ENCODE measurements around the gene WDR13. TPM values are rescaled to one million over a fixed set of nuclear protein-coding genes. Genes with fewer than 3 reads are reported as not detected.

The WDR13 gene
- total RNA-seq, 2 donors from 2014 or later = 51.3 to 51.9 TPM

GRCh38 chrX:48591255-48591791 is 6.0 kb upstream of the WDR13 start:
- no peaks in the 10 kb centered on the region for H3K27me3 ChIP-seq (ENCODE audit: control insufficient read depth, insufficient read depth, low read length, poor library complexity, severe bottlenecking)
- no peaks in the 10 kb centered on the region for H3K4me1 Mint-ChIP-seq
- H3K9me3 ChIP-seq (ENCODE audit: control insufficient read depth, low read length) = no peaks in the 10 kb centered on the region
- peaks cover 52% of the 10 kb centered on the region for H3K9me3 Mint-ChIP-seq
- 80 to 90% methylated on average over 1 to 9 of the region's 9 CpGs for WGBS, 2 experiments (ENCODE audit: insufficient coverage in 1 of 2, insufficient read length in 1 of 2)
- no peak overlapping the region for H3K4me3 Mint-ChIP-seq
- no peak overlapping the region for H3K9ac ChIP-seq (ENCODE audit: extremely low read depth, low read length, poor library complexity, severe bottlenecking)
- no peak overlapping the region for H3K27ac ChIP-seq (ENCODE audit: low read depth, low read length)
- no peaks in the 10 kb centered on the region for H3K36me3 Mint-ChIP-seq (ENCODE audit: low read depth)
- no peak for DNase-seq
- no peak overlapping the region for H3K27ac Mint-ChIP-seq
- no peaks in the 10 kb centered on the region for H3K27me3 Mint-ChIP-seq (ENCODE audit: insufficient read depth)
- H3K4me1 ChIP-seq (ENCODE audit: control insufficient read depth, insufficient read depth, low read length) = no peaks in the 10 kb centered on the region
- no peak for TF ChIP-seq CTCF (conservative IDR thresholded peaks at IDR 0.05)
- no peaks in the 10 kb centered on the region for H3K36me3 ChIP-seq (ENCODE audit: control insufficient read depth, insufficient read depth, low read length)
- H3K4me3 ChIP-seq (ENCODE audit: low read length) = no peak overlapping the region

GRCh38 chrX:48592971-48593370 is 4.3 kb upstream of the WDR13 start:
- no peak for TF ChIP-seq CTCF (conservative IDR thresholded peaks at IDR 0.05)
- Mint-ChIP-seq H3K27ac (no peak overlapping the region), H3K4me3 (no peak overlapping the region), H3K36me3 (ENCODE audit: low read depth) (peaks cover 2% of the 10 kb centered on the region), H3K9me3 (peaks cover 57% of the 10 kb centered on the region), H3K27me3 (ENCODE audit: insufficient read depth) (no peaks in the 10 kb centered on the region), H3K4me1 (no peaks in the 10 kb centered on the region)
- Histone ChIP-seq H3K27me3 (ENCODE audit: control insufficient read depth, insufficient read depth, low read length, poor library complexity, severe bottlenecking) (no peaks in the 10 kb centered on the region), H3K36me3 (ENCODE audit: control insufficient read depth, insufficient read depth, low read length) (no peaks in the 10 kb centered on the region), H3K27ac (ENCODE audit: low read depth, low read length) (no peak overlapping the region), H3K9ac (ENCODE audit: extremely low read depth, low read length, poor library complexity, severe bottlenecking) (no peak overlapping the region), H3K4me3 (ENCODE audit: low read length) (no peak overlapping the region), H3K4me1 (ENCODE audit: control insufficient read depth, insufficient read depth, low read length) (no peaks in the 10 kb centered on the region), H3K9me3 (ENCODE audit: control insufficient read depth, low read length) (no peaks in the 10 kb centered on the region)
- 94% methylated on average over 5 of the region's 5 CpGs; no CpG with 5 or more reads in 1 of the 2 experiments for WGBS, 2 experiments (ENCODE audit: insufficient coverage in 1 of 2, insufficient read length in 1 of 2)
- DNase-seq = no peak

- Histone ChIP-seq H3K9ac (ENCODE audit: extremely low read depth, low read length, poor library complexity, severe bottlenecking) (no peak overlapping the region), H3K27ac (ENCODE audit: low read depth, low read length) (no peak overlapping the region), H3K36me3 (ENCODE audit: control insufficient read depth, insufficient read depth, low read length) (peaks cover 8% of the 10 kb centered on the region), H3K27me3 (ENCODE audit: control insufficient read depth, insufficient read depth, low read length, poor library complexity, severe bottlenecking) (no peaks in the 10 kb centered on the region), H3K4me1 (ENCODE audit: control insufficient read depth, insufficient read depth, low read length) (peaks cover 4% of the 10 kb centered on the region), H3K9me3 (ENCODE audit: control insufficient read depth, low read length) (no peaks in the 10 kb centered on the region), H3K4me3 (ENCODE audit: low read length) (no peak overlapping the region)
- Mint-ChIP-seq H3K4me1 (peaks cover 2% of the 10 kb centered on the region), H3K9me3 (peaks cover 51% of the 10 kb centered on the region), H3K4me3 (no peak overlapping the region), H3K27me3 (ENCODE audit: insufficient read depth) (no peaks in the 10 kb centered on the region), H3K27ac (no peak overlapping the region), H3K36me3 (ENCODE audit: low read depth) (peaks cover 7% of the 10 kb centered on the region)
- DNase-seq = no peak
- WGBS, 2 experiments (ENCODE audit: insufficient coverage in 1 of 2, insufficient read length in 1 of 2) = 93 to 100% methylated on average over 2 of the region's 2 CpGs
- no peak for TF ChIP-seq CTCF (conservative IDR thresholded peaks at IDR 0.05)
These were observed 1.4 kb upstream of the WDR13 start for GRCh38 chrX:48595929-48596328.
